RWPE2 (cell line): Measurements from ENCODE around the gene LRRC8E.

Experiments used
- ATAC-seq: fragments of 200-7000 bp; cut with Tn5 transposase; 3 replicates; pipeline ENCODE4 v1.9.1; 2021; ENCODE audit warnings: low read depth
- DNase-seq: peaks from one replicate; pipeline ENCODE4 v3.0.0-alpha.2; 2020; ENCODE audit warnings: low spot score
- H3K27ac ChIP-seq: fragments of 450-650 bp; 2 replicates; pipeline ENCODE4 v1.5.1; 2017; ENCODE audit warnings: mild to moderate bottlenecking; ENCODE audit not compliant: poor library complexity, severe bottlenecking
- H3K27me3 ChIP-seq: fragments of 250-450 bp; sonication (Bioruptor Pico); 2 replicates; pipeline ENCODE4 v1.5.1; 2021; ENCODE audit warnings: mild to moderate bottlenecking, moderate library complexity; ENCODE audit not compliant: insufficient read depth, poor library complexity, severe bottlenecking
- H3K36me3 ChIP-seq: fragments of 250-450 bp; sonication (Bioruptor Pico); 2 replicates; pipeline ENCODE4 v1.5.1; 2020; ENCODE audit warnings: low read depth, mild to moderate bottlenecking, moderate library complexity
- H3K4me1 ChIP-seq: fragments of 250-450 bp; sonication (Bioruptor Pico); 2 replicates; pipeline ENCODE4 v1.5.1; 2021; ENCODE audit warnings: mild to moderate bottlenecking, moderate library complexity; ENCODE audit not compliant: insufficient read depth, poor library complexity, severe bottlenecking
- H3K4me3 ChIP-seq: fragments of 250-450 bp; sonication (Bioruptor Pico); 2 replicates; pipeline ENCODE4 v1.5.1; 2021; ENCODE audit warnings: mild to moderate bottlenecking, moderate library complexity; ENCODE audit not compliant: severe bottlenecking
- H3K9me3 ChIP-seq: fragments of 250-450 bp; sonication (Bioruptor Pico); 2 replicates; pipeline ENCODE4 v1.5.1; 2021; ENCODE audit warnings: mild to moderate bottlenecking, moderate library complexity; ENCODE audit not compliant: severe bottlenecking
- CTCF ChIP-seq: fragments of 450-650 bp; IDR thresholded peaks from one replicate; pipeline ENCODE4 v1.5.1; 2017; ENCODE audit warnings: mild to moderate bottlenecking, moderate library complexity; ENCODE audit not compliant: poor library complexity, severe bottlenecking

The LRRC8E gene

GRCh38 chr19:7930765-7931164, 42.5 kb downstream of the LRRC8E start:
- Histone ChIP-seq H3K36me3 (peaks cover 54% of the 10 kb centered on the region), H3K27ac (no peak overlapping the region), H3K27me3 (no peaks in the 10 kb centered on the region), H3K4me1 (peaks cover 15% of the 10 kb centered on the region), H3K4me3 (no peak overlapping the region), H3K9me3 (no peaks in the 10 kb centered on the region)
- ATAC-seq (no peak), DNase-seq (no peak)
- TF ChIP-seq CTCF, result no peak

DNA sequence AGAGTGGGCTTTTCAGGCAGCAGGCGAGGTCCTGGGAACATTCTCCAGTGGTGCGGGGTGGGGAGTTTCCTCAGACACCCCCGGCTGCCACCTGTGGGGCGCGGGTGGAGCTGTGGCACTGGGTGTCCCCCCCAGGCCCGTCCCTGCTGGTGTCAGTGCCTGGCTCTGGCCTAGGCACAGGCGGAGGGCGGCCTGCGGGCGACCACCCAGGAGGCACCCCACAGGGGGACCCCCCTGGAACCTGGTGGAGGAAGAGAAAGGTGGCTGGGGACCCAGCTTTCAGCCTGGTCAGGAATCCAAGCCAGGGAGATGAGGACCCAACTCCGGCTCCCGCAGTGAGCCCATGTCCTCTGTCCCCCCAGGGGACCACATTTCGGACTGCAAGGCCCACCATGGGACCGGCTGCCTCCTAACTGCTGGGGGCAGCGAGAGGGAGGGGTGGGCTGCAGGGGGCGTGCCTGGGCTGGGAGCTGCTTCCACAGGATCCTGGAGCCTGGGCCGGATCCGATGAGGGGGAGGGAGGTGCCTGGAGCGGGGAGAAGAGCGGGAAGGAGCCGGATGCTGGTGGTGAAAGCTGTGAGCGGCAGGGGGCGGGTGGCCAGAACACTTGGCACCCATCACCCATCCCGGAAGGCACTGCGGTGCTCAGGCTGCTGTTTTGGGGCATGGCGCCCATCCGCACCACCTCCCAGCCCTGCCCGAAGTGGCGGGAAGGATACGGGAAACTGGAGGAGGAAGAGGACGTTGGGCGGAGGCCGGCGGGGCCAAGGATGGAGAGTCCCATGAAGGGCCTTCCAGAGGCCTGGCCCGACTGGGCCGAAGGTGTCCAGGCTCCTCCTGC, 43.1 kb downstream of the LRRC8E start:
- peaks cover 60% of the 10 kb centered on the region for H3K36me3 ChIP-seq
- no peaks in the 10 kb centered on the region for H3K9me3 ChIP-seq
- peaks cover 15% of the 10 kb centered on the region for H3K4me1 ChIP-seq
- H3K27ac ChIP-seq, result no peak overlapping the region
- no peak for TF ChIP-seq CTCF
- H3K27me3 ChIP-seq, result no peaks in the 10 kb centered on the region
- DNase-seq (no peak), ATAC-seq (no peak)
- no peak overlapping the region for H3K4me3 ChIP-seq

DNA sequence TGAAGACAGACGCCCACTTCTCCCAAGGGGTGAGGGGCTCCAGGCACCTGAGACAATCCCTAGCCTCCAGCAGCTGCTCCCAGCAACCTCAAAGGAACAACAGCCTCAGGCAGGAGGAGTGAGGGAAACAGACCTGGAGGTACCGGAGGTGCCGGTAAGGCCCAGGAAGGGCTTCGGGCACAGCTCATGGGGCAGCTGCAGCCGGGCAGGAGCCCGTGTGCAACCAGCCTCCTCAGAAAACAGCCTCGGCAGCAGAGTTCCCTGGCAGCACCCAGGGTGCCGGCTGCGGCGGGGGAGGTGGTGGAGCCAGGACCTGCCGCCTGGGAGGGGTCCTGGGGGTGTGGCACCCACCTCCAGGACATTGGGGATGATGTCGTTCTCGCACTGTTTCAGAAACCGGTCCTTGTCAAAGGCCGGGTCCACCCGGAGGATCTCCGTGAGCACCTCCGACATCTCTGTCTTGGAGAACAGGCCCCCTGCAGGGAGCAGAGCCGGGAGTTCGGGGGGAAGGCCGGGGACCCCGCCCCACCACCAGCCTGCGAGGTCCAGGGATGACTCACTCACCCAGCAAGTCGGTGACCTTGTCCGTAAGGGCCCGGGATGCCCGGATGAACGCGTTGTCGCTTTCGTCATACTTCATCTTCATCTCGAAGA, 44.1 kb downstream of the LRRC8E start:
- no peak overlapping the region for H3K4me3 ChIP-seq
- H3K27me3 ChIP-seq, result no peaks in the 10 kb centered on the region
- TF ChIP-seq CTCF, result no peak
- DNase-seq, result no peak
- peaks cover 15% of the 10 kb centered on the region for H3K4me1 ChIP-seq
- ATAC-seq, result no peak
- peaks cover 70% of the 10 kb centered on the region for H3K36me3 ChIP-seq
- H3K27ac ChIP-seq, result no peak overlapping the region
- H3K9me3 ChIP-seq, result no peaks in the 10 kb centered on the region

GRCh38 chr19:7932930-7933300, 44.6 kb downstream of the LRRC8E start:
- Histone ChIP-seq H3K4me1 (peaks cover 15% of the 10 kb centered on the region), H3K4me3 (no peak overlapping the region), H3K9me3 (no peaks in the 10 kb centered on the region), H3K27ac (no peak overlapping the region), H3K36me3 (peaks cover 75% of the 10 kb centered on the region), H3K27me3 (no peaks in the 10 kb centered on the region)
- no peak for ATAC-seq
- no peak for DNase-seq
- TF ChIP-seq CTCF, result no peak

DNA sequence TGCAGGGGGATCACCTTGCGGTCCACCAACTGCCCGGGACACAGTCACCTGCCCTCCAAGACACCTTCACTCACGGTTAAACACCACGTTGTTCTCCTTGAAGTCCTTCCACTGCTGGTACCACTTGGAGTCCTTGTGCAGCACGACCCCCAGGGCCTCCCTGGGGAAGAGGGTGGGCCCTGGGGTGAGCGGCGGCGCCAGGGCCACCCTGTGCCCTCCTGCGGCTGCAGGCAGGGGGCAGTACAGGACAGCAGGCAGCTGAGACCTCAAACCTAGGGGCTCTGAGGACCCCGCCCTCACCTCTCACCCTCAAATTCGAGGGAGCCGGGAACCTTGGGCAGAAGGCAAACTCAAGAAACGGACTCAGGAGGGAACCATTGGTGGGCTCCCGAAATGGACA, 45.1 kb downstream of the LRRC8E start:
- no peak for TF ChIP-seq CTCF
- Histone ChIP-seq H3K4me3 (no peak overlapping the region), H3K9me3 (no peaks in the 10 kb centered on the region), H3K36me3 (peaks cover 80% of the 10 kb centered on the region), H3K27me3 (no peaks in the 10 kb centered on the region), H3K27ac (no peak overlapping the region), H3K4me1 (peaks cover 13% of the 10 kb centered on the region)
- ATAC-seq (no peak), DNase-seq (no peak)
